ENCODE results near the gene QRFP. TPM values are rescaled to one million over a fixed set of nuclear protein-coding genes. Genes with fewer than 3 reads are reported as not detected.
"Not testable (repeated sequence)": the region's sequence is repeated elsewhere in the genome, so short reads cannot be mapped to it uniquely, and the experiment has no call there.

QRFP gene
- total RNA-seq, 1 donor from 2014 or later: not detected

DNA sequence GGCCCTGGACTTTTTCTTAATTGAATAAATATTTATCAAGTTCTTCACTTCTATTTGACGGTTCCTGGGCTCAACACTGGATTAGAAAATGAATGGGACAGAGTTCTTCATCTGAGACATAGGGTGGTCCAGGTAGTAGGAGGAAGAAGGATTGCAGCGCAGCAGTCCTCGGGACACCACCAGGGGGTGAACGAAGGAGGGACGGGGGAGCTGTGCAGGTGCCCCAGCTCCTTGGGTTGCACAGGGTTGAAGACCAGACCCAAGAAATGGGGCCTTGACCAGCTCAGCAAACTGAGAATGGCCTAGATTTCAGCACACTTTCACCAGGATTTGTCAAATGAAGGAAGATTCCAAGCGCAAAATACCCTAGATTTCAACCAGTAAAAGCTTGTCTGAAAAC lies 32.1 kb downstream of the QRFP start:
- intact Hi-C loops (cut with micrococcal nuclease): loop anchor here (5.0 to 10.0 kb wide), 3 partner anchors 70 to 162 kb away; partner anchors contain the start of gene FIBCD1
- ATAC-seq: no peak
- DNase-seq: no peak

DNA sequence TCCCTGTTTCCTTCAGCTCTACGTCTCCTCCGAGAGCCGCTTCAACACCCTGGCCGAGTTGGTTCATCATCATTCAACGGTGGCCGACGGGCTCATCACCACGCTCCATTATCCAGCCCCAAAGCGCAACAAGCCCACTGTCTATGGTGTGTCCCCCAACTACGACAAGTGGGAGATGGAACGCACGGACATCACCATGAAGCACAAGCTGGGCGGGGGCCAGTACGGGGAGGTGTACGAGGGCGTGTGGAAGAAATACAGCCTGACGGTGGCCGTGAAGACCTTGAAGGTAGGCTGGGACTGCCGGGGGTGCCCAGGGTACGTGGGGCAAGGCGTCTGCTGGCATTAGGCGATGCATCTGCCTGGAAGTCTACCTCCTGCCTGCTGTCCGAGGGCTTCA lies 33.9 kb downstream of the QRFP start:
- DNase-seq (no peak), ATAC-seq (no peak)
- intact Hi-C loops (cut with micrococcal nuclease): loop anchor here (5.0 to 10.0 kb wide), 3 partner anchors 72 to 160 kb away; partner anchors contain the start of gene FIBCD1

DNA sequence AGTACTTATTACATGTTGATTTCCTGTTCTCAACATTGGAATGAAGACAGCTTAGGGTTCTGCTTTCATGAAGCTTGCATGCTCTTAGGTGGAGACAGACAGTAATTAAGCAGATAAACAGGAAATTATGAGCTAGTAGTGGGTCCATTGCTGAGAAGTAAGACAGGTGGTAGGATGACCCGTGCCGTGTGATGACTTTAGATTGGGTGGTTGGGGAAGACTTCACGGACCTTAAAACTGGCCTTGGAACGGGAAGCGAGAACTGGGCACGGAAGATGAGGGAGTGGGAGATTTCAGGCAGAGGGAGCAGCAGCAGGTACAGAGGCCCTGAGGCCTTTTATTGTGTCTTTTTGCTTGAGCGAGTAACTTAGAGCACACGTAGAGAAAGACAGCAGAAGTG lies 34.4 kb downstream of the QRFP start:
- intact Hi-C loops (cut with micrococcal nuclease): loop anchor here (5.0 to 10.0 kb wide), 3 partner anchors 73 to 160 kb away; partner anchors contain the start of gene FIBCD1
- no peak for ATAC-seq
- no peak for DNase-seq

DNA sequence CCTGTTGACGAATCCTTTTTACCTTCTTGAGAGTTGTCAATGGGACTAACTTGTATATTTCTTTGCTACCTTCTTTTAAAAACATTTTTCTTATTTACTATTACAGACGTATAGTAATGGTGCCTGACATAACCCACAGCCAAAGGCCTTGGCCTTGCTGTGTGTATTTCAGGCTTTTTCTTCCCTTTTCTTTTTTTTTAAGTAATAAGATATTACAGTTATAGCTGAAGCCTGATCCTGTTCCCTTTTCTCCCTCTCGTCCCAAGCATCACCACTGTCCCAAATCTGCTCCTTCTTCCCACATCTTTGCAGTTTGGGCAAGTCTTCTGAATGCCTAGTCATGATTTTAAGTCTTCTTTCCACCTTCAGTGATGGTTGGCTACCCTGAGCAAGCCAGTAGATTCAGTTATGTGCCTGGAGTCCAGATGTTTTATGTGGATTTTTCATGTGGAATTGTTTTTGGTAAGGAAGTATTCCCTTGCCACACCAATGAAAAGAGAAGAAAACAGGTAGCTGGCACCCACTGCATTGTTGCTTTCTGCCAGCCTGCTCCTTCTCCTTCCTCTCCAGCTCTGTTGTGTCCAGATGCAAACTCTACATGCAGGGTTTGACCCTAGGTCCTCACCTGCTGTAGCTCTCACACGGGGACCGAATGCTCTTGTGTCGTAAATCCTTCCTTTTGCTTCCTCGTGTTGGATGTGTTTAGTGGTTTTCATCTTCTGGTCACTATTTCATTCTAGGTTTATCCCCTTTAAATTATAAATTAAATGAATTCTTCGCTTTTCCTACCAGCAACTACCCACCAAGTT lies 35.0 kb downstream of the QRFP start:
- intact Hi-C loops (cut with micrococcal nuclease): loop anchor here (5.0 to 10.0 kb wide), 3 partner anchors 73 to 159 kb away; partner anchors contain the start of gene FIBCD1
- ATAC-seq (no peak), DNase-seq (no peak)

DNA sequence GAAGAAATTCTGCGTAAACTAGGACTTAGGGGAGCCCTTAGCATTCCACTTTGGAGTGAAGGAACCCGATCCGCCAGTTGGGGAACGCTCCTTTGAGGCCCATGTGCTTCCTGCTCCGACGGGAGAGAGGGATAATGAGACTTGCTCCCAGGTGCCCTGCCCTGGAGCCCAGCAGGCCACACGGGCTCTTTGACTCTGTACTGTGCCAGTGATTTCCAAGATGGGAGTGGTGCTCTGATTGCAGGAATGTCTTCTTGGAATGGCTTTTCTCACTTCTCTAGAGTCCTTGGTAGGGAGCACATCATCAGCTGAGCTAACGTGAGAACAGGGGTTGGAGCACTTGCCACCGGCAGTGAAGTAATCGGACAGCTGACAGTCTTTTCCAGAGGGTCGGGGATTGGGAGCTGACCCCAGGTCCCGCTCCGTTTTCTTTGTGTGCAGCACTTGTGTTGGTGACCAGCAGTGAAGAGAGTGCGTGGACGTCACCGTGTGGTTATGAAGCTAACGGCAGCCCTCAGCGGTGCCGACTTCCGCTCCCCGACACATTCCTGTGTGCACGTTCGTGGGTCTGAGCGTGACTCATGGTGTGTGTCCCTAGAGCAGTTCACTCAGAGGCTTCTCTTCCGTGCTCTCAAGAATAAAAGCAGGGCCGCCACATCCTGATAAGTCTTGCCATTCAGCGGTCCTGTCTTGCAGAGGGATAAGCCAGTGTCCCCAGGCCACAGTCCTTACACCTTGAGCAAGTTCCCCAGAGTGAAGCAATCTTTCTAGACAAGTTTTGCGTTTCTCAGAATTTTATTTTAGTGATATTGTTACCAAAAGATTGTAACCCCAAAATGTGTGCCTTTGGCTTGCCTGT lies 35.9 kb downstream of the QRFP start:
- ATAC-seq (peak; percentile 91), DNase-seq (peak; percentile 87)
- intact Hi-C loops (cut with micrococcal nuclease): loop anchor here (5.0 to 10.0 kb wide), 3 partner anchors 74 to 158 kb away; partner anchors contain the start of gene FIBCD1

DNA sequence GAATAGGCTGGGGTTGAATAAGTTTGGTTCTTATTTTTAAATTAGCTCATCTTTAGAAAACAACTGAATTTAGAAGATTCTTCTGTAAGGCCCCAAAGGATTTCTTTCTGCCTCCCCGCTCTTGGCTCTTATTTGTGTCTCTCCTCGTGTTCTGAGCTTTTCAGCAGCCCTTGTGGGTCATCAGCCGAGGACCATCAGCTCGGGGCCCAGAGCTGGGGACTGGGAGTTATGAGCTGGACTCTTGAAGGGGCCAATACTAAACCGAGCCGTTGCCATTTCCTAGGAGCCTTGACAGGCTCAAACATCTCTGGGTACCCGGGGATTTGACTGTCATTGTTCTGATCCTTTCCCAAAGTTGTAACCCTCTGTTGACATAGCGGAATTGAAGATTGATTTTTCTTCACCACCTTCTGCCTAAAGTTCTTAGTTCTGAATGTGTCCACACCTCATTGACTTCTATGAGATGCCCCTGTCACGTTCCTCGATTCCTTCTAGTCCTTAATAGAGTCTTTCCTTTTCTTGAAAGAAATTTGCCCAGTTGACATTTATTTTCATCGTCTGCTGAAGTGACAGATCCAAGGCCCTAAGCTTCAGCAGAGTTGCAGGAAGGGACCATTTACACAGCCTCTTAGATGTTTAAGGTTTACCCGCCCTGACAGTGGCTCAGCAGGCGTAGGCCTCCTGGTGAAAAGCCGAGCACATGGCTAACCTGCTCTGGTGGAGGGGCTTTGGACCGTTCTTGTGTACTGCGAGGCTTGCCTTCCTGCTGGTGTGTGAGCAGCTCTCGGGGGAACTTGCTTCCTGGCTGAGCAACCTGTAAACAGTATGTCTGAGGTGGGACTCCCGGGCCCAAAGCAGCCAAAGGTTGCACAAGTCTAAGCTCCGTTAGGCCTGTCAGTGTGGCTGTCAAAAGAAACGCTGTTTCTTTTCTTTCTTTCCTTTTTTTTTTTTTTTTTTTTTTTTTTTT lies 37.6 kb downstream of the QRFP start:
- DNase-seq (no peak), ATAC-seq (peak; percentile 11)
- intact Hi-C loops (cut with micrococcal nuclease): no loop called here

DNA sequence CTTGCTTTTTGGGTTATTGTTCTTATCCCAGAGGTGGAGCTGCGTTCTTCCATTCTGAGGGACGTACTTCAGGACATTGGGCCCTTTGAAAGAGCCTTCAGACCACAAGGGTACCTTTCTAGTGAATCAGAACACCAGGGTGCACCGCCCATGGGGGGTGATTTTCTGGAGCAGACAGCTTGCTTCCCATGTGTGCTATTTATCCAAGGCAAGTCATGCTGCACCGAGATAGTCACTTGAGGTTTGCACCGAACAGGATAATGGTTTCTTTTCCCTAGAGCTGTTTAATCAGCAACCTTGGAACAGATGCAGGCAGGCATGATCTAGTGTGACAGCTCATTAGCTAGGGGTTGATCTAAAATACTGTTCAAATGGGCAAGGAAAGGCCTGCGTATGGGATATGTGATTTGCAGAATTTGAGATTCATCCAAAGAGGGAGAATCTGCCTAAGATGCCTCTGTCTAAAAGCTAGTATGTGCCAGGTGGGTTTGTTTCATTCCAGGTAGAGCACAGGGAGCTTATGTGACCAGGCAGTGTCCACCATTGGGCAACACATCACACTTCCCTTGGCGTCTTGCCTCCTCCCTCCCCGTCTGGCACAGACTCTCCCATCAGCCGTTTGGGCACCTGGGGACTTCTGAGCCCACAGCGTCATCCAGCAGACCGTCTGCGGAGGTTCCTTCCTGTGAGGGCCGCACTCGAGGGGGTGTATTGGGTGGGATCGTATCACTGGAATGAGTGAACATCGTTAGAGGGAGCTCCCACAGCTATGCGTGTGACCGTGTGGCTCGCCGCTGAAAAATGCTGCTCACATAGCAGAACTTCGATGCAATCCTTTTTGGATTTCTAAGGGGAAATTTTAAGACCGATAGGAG lies 38.5 kb downstream of the QRFP start:
- DNase-seq (peak; percentile 71), ATAC-seq (peak; percentile 48)
- intact Hi-C loops (cut with micrococcal nuclease): loop anchor here (1.0 kb wide), 1 partner anchor 34 kb away; no protein-coding TSS in a partner anchor

DNA sequence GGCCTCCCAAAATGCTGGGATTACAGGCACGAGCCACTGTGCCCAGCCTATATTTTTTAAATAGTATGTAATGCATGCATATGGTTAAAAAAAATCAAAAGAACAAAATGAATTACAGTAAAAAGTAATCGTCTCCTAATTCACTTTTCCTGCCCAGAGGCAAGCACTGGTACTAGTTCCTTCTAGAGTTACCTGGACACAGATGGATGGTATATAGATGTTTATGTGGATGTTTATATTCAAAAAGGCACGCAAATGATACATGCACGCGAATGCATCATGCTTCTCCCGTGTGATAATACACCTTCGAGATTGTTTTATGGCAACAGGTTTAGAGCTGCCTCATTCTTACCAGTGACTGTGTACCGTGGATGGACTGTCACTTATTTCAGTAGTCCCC lies 40.1 kb downstream of the QRFP start:
- DNase-seq: no peak
- ATAC-seq: no peak
- intact Hi-C loops (cut with micrococcal nuclease): no loop called here

DNA sequence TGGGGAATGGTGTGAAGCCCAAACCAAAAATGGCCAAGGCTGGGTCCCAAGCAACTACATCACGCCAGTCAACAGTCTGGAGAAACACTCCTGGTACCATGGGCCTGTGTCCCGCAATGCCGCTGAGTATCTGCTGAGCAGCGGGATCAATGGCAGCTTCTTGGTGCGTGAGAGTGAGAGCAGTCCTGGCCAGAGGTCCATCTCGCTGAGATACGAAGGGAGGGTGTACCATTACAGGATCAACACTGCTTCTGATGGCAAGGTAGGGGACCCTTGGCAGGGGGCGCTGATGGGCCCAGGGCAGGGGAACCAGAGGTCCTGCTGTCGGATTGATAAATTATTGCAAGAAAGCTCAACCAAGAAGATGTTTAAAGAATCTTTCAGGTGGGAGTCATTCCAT lies 41.8 kb downstream of the QRFP start:
- no peak for ATAC-seq
- DNase-seq: no peak
- intact Hi-C loops (cut with micrococcal nuclease): loop anchor here (5.0 kb wide), 1 partner anchor 138 kb away; no protein-coding TSS in a partner anchor

DNA sequence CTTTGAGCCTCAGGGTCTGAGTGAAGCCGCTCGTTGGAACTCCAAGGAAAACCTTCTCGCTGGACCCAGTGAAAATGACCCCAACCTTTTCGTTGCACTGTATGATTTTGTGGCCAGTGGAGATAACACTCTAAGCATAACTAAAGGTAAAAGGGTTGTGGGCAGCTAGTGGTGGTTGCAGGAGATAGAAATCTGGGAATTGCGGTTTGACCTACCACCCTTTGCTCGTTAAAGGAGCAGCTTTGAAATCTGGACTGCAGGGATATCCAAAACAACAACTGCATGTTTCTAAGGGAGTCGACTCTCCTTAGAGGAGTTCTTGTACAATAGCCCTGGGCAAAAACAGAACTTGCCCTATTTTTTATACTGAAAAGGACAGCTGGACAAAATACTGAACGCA lies 42.5 kb downstream of the QRFP start:
- ATAC-seq: no peak
- intact Hi-C loops (cut with micrococcal nuclease): loop anchor here (5.0 kb wide), 1 partner anchor 137 kb away; no protein-coding TSS in a partner anchor
- no peak for DNase-seq

DNA sequence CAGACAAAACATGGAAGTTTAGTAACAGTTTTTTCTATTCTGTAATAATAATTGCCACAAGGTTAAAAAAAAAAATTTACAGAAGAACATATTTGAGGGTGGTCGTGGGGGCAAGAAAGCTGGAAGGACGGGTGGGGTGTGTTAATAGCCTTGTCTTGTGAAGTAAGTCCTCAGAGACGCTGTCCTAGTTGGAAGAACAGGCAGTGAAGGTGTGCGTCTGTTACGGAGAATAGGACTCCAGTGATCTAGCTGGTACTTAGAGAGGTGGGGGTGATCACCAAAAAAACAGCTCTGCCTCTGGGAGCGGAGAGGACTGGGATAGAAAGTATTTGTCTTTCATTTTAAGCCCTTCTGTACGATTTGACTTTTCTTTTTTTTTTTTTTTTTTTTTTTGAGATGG lies 43.8 kb downstream of the QRFP start:
- no peak for DNase-seq
- intact Hi-C loops (cut with micrococcal nuclease): loop anchor here (5.0 kb wide), 1 partner anchor 136 kb away; no protein-coding TSS in a partner anchor

DNA sequence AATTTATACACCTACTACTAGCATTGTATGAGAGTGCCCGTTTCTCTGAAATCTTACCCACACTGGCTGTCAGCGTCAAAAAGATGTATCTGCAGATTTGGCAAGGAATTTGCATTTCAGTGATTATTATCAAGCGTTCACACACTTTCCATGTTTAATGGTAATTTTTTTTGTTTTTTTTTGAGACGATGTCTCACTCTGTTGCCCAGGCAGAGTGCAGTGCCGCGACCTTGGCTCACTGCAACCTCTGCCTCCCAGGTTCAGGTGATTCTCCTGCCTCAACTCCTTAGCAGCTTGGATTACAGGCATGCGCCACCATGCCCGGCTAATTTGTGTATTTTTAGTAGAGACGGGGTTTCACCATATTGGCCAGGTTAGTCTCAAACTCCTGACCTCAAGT lies 47.3 kb downstream of the QRFP start:
- intact Hi-C loops (cut with micrococcal nuclease): no loop called here
- DNase-seq: no peak

More for the DNA sequence above, 43.8 kb downstream of the QRFP start:
- no peak for ATAC-seq

DNA sequence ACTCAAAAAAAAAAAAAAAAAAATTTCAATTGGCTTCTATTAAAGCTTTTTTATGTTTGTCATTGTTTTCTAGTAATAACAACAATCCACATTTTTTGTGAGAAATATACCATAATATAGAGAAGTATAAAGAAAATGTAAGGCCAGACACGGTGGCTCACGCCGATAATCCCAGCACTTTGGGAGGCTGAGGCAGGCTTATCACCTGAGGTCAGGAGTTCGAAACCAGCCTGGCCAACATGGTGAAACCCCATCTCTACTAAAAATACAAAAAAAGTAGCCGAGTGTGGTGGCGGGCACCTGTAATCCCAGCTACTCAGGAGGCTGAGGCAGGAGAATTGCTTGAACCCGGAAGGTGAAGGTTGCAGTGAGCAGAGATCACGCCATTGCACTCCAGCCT lies 48.1 kb downstream of the QRFP start:
- intact Hi-C loops (cut with micrococcal nuclease); DNase-seq; ATAC-seq: not testable (repeated sequence)

More for the DNA sequence above, 47.3 kb downstream of the QRFP start:
- ATAC-seq: no peak

DNA sequence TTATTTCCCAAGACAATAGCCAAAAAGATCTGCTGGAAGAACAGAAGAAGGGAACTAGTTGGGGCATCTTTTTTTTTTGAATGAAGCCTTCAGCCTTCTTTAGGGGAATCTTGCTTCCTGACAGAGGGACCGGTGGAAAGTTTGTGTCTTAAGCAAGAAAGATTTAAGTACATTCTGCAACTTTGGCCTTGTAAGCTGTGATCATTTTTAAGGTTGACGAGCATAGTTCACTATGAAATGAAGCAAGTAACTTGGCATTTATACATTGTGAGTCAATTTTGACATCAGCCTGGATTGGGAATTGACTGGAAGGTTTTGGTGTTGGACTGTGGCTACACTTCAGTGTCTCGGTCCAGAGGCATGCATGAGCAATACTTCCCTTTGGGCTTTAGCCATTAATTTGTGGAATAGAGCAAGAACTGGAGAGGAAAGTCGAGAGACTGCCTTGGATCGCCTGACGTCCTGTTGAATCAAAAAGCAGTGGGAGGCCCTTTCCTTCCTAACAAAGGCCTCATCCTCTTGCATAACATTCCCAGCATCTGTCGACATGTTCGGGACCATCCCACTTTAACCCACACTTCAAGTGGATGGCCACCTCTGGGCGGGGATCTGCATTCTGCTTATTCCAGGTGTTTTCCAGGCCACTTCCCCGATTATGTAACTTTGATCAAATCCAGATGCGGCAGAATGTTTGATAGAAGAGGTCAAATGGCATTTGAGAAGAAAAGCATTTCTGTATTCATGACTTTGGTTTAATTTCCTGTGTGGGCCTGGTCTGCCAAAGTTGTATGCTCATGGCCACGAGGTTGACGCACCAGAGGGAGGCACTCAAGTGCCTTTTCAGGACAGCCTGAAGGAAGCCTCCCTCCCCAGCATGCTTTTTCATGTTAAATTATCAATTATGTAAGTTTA lies 49.0 kb downstream of the QRFP start:
- DNase-seq: peak; percentile 70
- intact Hi-C loops (cut with micrococcal nuclease): no loop called here
- peak; percentile 84 for ATAC-seq

DNA sequence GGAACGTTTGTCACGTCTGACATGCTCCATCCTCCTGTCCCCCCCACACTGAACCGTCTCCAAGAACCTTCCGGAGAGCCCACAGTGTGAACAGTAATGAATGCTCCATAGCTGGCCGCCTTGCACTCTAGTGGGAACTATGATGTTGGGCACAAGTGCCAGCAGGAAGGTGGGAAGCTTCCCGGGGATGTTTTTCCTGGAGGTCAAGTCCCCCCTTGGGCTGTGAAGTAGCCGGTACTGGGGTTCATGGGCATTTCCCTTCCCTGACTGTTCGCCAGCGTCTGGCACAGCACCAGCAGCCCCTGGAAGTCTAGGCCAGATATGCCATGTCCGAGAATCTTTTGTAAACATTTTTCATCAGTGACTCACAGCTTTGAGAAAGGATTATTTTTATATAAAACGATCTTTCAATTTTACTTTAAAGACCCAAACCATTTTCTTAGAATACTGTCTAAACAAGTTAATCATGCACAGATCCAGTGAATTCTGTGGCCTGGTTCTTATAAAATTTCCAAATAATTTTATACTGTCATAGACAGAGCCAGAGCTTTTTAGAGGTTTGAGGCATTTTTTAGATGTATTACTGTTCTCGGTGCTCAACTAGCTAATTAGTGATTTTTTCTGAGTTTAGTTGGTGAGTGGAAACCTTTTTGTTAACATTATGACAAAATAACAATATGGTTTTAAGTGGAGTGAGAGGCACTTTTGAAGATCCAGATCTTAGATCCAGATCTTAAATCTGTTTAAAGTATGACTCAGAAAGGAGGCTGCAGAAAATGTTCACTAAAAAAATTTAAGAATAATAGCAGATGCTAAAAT lies 49.9 kb downstream of the QRFP start:
- ATAC-seq (peak; percentile 40), DNase-seq (peak; percentile 45)
- intact Hi-C loops (cut with micrococcal nuclease): no loop called here
